DOHH2 (cell line): ENCODE data around the gene PPIB.

ENCODE experiments used
- CTCF ChIP-seq: fragments of 200-600 bp; sonication (generic); IDR thresholded peaks from one replicate; pipeline ENCODE4 v1.5.1; 2014; ENCODE audit warnings: antibody characterized with exemption, mild to moderate bottlenecking, low read depth, low read length; ENCODE audit not compliant: poor library complexity, severe bottlenecking
- EZH2phosphoT487 ChIP-seq: fragments of 200-600 bp; sonication (generic); IDR thresholded peaks from 2 replicates; pipeline ENCODE4 v1.6.1; 2017; ENCODE audit warnings: borderline replicate concordance, mild to moderate bottlenecking, antibody characterized with exemption, low read length, moderate library complexity, mixed read lengths

- TF ChIP-seq CTCF (no peak), EZH2phosphoT487 (no peak)
Measured at GRCh38 chr15:64117759-64118487, 44.9 kb downstream of the PPIB start.
